GM13976 (cell line): ENCODE results near the gene LGR6.

Source experiments
- DNase-seq: peaks from one replicate; pipeline ENCODE4 v3.0.0; 2012; ENCODE audit warnings: low spot score
- CTCF ChIP-seq: IDR thresholded peaks from 2 replicates; pipeline ENCODE4 v1.5.1; 2012; ENCODE audit warnings: borderline replicate concordance, mild to moderate bottlenecking; ENCODE audit not compliant: insufficient read depth; ENCODE audit errors: extremely low read depth, missing control alignments, control extremely low read depth
- in situ Hi-C: fragments of 300-500 bp; cut with MboI; formaldehyde crosslinking; loops from one replicate; pipeline ENCODE4 v1.12.0; 2022; ENCODE audit warnings: low sequenced_read_pairs, mixed read lengths, inconsistent platforms; ENCODE audit not compliant: unreplicated experiment

Gene LGR6

GRCh38 chr1:202207292-202207691 is 13.7 kb downstream of the LGR6 start:
- no peak for DNase-seq
- TF ChIP-seq CTCF = no peak
- in situ Hi-C loops = no loop called here

GRCh38 chr1:202208351-202208857 is 14.8 kb downstream of the LGR6 start:
- in situ Hi-C loops = no loop called here
- DNase-seq = no peak
- no peak for TF ChIP-seq CTCF

- in situ Hi-C loops = no loop called here
- no peak for DNase-seq
- no peak for TF ChIP-seq CTCF
These were observed 16.8 kb downstream of the LGR6 start for GRCh38 chr1:202210385-202210784.

- DNase-seq = no peak
- TF ChIP-seq CTCF = no peak
- in situ Hi-C loops = no loop called here
These were observed 17.4 kb downstream of the LGR6 start for GRCh38 chr1:202210969-202211368.

GRCh38 chr1:202212787-202213186 is 19.2 kb downstream of the LGR6 start:
- no peak for TF ChIP-seq CTCF
- in situ Hi-C loops = no loop called here
- no peak for DNase-seq

GRCh38 chr1:202213361-202214088 is 19.9 kb downstream of the LGR6 start:
- DNase-seq = no peak
- no peak for TF ChIP-seq CTCF
- in situ Hi-C loops = no loop called here
